ENCODE results near the gene SEMA3F. TPM values are rescaled to one million over a fixed set of nuclear protein-coding genes. Genes with fewer than 3 reads are reported as not detected.
A peak's percentile ranks its signal among the peaks of the same experiment; 100 is the strongest.
"Not testable (repeated sequence)": the region's sequence is repeated elsewhere in the genome, so short reads cannot be mapped to it uniquely, and the experiment has no call there.

Gene SEMA3F
- total RNA-seq, 1 donor from 2014 or later = 9.1 TPM

- no peak for DNase-seq (ENCODE audit: low spot score)
Observed at GRCh38 chr3:50210510-50211367, 55.6 kb downstream of the SEMA3F start.

DNA sequence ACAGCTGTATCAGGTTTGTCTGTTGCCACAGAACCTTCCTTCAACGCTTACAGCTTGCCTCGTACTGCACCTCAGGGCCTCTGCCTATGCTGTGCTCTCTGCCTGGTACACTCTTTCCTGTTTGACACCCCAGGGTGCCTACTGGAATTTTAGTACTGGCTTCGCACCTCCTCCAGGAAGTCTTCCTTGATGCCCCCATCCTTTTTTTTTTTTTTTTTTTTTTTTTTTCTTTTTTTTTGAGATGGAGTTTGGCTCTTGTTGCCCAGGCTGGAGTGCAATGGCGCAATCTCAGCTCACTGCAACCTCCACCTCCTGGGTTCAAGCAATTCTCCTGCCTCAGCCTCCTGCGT lies 56.2 kb downstream of the SEMA3F start:
- not testable (repeated sequence) for DNase-seq (ENCODE audit: low spot score)

DNA sequence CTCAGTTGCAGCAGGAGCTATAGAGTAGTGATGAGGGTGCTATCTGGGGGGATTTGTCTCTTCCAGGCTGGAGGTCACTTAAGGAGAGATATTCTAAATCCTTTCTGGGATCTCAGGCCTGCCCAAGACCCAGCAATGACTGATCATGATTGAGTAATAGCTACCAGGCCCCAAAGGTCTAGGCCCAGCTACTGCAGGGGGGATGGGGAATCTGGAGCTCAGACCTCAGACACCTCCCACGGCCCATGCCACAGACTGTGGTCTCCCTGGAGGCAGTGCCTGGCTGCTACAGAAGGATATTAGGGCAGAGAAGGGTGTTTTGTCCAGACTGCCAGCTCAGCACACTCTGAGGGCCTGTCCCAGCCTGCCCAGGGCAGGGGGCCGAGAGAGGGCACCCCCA lies 56.8 kb downstream of the SEMA3F start:
- no peak for DNase-seq (ENCODE audit: low spot score)

DNA sequence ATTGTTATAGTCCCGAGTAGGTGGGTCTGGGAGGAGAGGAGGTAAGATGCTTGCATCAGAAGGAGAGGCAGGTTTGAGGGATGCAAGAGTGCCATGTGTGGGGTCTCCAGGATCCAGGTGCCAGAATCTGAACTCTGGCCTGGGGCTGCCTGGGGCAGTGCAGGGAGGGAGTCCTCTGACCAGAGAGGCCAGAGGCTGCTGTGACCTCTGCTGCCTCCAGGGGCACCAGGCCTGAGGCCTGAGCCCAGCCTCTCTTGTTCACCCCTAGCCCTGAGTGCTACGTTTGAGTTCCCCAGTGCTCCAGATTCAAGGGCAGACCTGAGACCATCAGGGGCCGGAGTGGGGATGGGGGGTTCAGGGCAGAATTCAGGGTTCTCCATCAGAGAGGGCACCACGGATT lies 57.4 kb downstream of the SEMA3F start:
- DNase-seq (ENCODE audit: low spot score) = no peak

GRCh38 chr3:50212971-50213370 lies 57.8 kb downstream of the SEMA3F start:
- DNase-seq (ENCODE audit: low spot score) = no peak

- no peak for DNase-seq (ENCODE audit: low spot score)
Observed at GRCh38 chr3:50213373-50213772, 58.2 kb downstream of the SEMA3F start.

- DNase-seq (ENCODE audit: low spot score) = no peak
Observed at GRCh38 chr3:50214824-50215223, 59.7 kb downstream of the SEMA3F start.

- DNase-seq (ENCODE audit: low spot score) = no peak
Observed at GRCh38 chr3:50215529-50215928, 60.4 kb downstream of the SEMA3F start.

DNA sequence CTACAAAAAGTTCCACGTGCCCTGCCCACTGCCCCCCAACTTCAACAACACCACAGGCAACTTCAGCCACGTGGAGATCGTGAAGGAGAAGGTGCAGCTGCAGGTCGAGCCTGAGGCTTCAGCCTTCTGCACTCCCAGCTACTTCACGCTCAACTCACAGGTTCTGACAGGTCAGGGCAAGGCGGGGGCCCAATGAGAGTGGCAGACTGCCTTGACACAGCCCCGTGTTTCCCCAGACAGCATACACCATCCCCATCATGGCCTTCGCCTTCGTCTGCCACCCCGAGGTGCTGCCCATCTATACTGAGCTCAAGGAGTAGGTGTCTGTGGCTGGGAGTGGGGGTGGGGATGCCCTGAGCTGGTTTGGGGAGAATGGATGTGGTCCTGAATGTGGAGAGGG lies 62.6 kb downstream of the SEMA3F start:
- DNase-seq (ENCODE audit: low spot score) = no peak

DNA sequence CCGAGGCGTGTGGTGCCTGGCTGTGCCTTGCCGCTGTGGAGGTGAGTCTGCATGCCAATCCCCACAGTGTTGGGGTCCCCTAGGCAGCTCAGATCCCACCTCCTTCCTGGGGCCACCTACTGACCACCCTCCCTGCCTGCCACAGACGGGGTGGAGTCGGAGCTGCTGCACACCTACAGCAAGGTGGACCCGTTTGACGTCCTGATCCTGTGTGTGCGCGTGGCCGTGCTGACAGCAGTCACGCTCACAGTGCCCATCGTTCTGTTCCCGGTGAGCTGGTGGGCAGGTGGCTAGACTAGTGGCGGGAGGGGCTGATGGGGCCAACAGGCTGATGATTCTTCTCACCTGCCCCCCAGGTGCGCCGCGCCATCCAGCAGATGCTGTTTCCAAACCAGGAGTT lies 63.3 kb downstream of the SEMA3F start:
- DNase-seq (ENCODE audit: low spot score) = no peak

GRCh38 chr3:50219285-50219684 lies 64.2 kb downstream of the SEMA3F start:
- DNase-seq (ENCODE audit: low spot score) = no peak

DNA sequence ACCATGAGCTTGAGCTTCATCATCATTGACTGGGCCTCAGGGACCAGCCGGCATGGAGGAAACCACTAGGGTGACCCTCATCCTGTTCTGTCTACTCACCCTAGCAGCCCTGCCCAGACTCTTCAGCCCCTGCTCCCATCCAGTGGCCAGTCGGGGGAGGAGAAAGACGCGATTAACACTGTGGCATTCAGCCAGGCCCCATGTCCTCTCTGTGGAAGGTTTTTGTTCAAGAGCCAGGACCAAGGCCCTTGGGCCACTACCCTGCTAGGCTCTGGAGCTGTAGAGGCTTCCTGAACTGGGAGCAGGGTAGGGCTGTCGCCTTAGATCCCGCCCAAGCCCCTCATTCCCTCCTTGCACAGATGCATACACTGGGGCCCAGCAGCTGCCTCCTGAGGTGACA lies 65.0 kb downstream of the SEMA3F start:
- no peak for DNase-seq (ENCODE audit: low spot score)

DNA sequence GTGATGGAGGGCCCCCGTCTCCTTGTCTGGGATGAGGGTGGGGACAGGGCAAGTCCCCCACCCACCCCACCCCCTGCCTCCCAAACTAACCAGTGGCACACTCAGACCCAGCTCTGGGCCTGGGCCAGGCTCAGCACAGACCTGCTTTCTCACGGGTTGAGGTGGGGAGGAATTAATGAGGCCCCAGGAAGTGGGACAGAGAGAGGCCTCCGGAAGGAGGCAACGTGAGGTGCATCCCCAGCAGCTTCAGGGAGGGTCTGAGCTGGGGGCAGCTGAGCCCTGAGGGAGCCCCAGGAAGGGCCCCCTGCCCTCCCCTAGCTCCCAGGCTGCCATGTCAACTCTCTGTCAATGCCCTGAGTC lies 65.9 kb downstream of the SEMA3F start:
- no peak for DNase-seq (ENCODE audit: low spot score)

- no peak for DNase-seq (ENCODE audit: low spot score)
Observed at GRCh38 chr3:50221411-50222168, 66.5 kb downstream of the SEMA3F start.

GRCh38 chr3:50222169-50222528 lies 67.0 kb downstream of the SEMA3F start:
- no peak for DNase-seq (ENCODE audit: low spot score)

GRCh38 chr3:50224639-50225038 lies 69.5 kb downstream of the SEMA3F start:
- DNase-seq (ENCODE audit: low spot score) = no peak

DNA sequence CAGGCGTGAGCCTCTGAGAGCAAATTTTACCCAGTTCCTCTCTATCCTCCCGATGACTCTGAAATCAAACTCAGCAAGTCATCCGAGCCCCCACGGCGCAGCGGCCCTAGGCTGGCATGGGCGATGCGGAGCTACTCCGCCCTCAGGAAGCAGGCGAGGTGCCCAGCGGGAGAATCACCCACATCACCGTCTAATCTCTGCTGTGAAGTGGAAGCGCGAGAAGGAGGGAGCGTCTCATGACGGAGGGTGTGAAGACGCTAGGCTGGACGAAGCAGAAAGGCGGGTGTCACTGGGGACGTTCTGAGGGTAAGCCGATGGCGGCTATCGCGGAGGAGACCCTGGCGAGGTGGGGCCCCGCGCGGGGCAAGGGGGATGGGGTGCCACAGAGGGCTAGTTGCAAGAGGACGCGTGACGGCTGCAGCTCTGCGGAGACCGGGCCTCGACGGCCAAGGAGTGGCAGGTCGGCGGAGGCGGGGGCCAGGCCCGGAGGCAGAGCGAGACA lies 71.8 kb downstream of the SEMA3F start:
- peak; percentile 57 for DNase-seq (ENCODE audit: low spot score)

- peak; percentile 97 for DNase-seq (ENCODE audit: low spot score)
Observed at GRCh38 chr3:50227390-50228183, 72.5 kb downstream of the SEMA3F start.

GRCh38 chr3:50228184-50228763 lies 73.2 kb downstream of the SEMA3F start:
- DNase-seq (ENCODE audit: low spot score) = not testable (repeated sequence)

- no peak for DNase-seq (ENCODE audit: low spot score)
Observed at GRCh38 chr3:50229490-50229889, 74.4 kb downstream of the SEMA3F start.

GRCh38 chr3:50230104-50230793 lies 75.1 kb downstream of the SEMA3F start:
- no peak for DNase-seq (ENCODE audit: low spot score)
